WTC11 (cell line): ENCODE data around the gene ALK. TPM values are rescaled to one million over a fixed set of nuclear protein-coding genes. Genes with fewer than 3 reads are reported as not detected.
A peak's percentile ranks its signal among the peaks of the same experiment; 100 is the strongest.

Source experiments
- ATAC-seq: fragments of 200-7000 bp; cut with Tn5 transposase; 2 replicates; pipeline ENCODE4 v1.10.0; 2021; ENCODE audit warnings: mild to moderate bottlenecking, moderate library complexity
- Bru-seq: library from RNA; stranded (reverse); fragments of 400-500 nt; gene quantifications from one replicate; lab custom pipeline; 2021; lab: Mats Ljungman, UMichigan
- CTCF ChIA-PET: fragments of 300-600 bp; sonication (Branson Sonifier 250); formaldehyde crosslinking; loops from one replicate; lab custom pipeline; 2021; ENCODE audit warnings: antibody characterized with exemption; lab: Charles Lee
- POLR2A ChIA-PET: fragments of 350-600 bp; sonication (Branson Sonifier 250); formaldehyde crosslinking; loops from one replicate; lab custom pipeline; 2021; ENCODE audit warnings: antibody characterized with exemption; lab: Charles Lee
- DNase-seq: peaks from one replicate; pipeline ENCODE4 v3.0.0; 2021; ENCODE audit warnings: low spot score
- H3K27ac Mint-ChIP-seq: 2 replicates; pipeline ENCODE4 v1.8.0; 2021; ENCODE audit warnings: mixed read lengths
- H3K27me3 Mint-ChIP-seq: 2 replicates; pipeline ENCODE4 v1.8.0; 2021; ENCODE audit warnings: low read depth, mild to moderate bottlenecking, moderate library complexity, mixed read lengths
- H3K36me3 Mint-ChIP-seq: 2 replicates; pipeline ENCODE4 v1.8.0; 2021; ENCODE audit warnings: mixed read lengths
- H3K4me1 Mint-ChIP-seq: 2 replicates; pipeline ENCODE4 v1.8.0; 2022; ENCODE audit warnings: mixed read lengths
- H3K4me3 Mint-ChIP-seq: 2 replicates; pipeline ENCODE4 v1.8.0; 2021; ENCODE audit warnings: mild to moderate bottlenecking, moderate library complexity, mixed read lengths
- H3K9me3 Mint-ChIP-seq: 2 replicates; pipeline ENCODE4 v1.8.0; 2021; ENCODE audit warnings: mixed read lengths
- ATF1 ChIP-seq: sonication (generic); formaldehyde crosslinking; IDR thresholded peaks from 2 replicates; pipeline ENCODE4 v1.8.1; 2023; ENCODE audit warnings: mild to moderate bottlenecking, moderate library complexity, missing genetic modification reagents
- CTCF ChIP-seq: fragments of 200-600 bp; IDR thresholded peaks from 2 replicates; pipeline ENCODE4 v1.8.0; 2022; ENCODE audit warnings: antibody characterized with exemption
- ELF4 ChIP-seq: sonication (generic); formaldehyde crosslinking; IDR thresholded peaks from 2 replicates; pipeline ENCODE4 v1.8.1; 2022; ENCODE audit warnings: low read depth, mild to moderate bottlenecking, moderate library complexity, missing genetic modification reagents
- EMX1 ChIP-seq: fragments of 250-450 bp; sonication (Bioruptor Pico); IDR thresholded peaks from 2 replicates; pipeline ENCODE4 v1.8.0; 2021; ENCODE audit warnings: mild to moderate bottlenecking
- FOXK1 ChIP-seq: sonication (generic); formaldehyde crosslinking; IDR thresholded peaks from 2 replicates; pipeline ENCODE4 v1.8.0; 2022; ENCODE audit warnings: mild to moderate bottlenecking, moderate library complexity, missing genetic modification reagents
- GABPB1 ChIP-seq: sonication (generic); formaldehyde crosslinking; IDR thresholded peaks from 2 replicates; pipeline ENCODE4 v1.8.1; 2023; ENCODE audit warnings: mild to moderate bottlenecking, missing genetic modification reagents
- GTF2I ChIP-seq: fragments of 250-450 bp; sonication (Bioruptor Pico); conservative IDR thresholded peaks from 2 replicates; pipeline ENCODE4 v1.4.0; 2021; ENCODE audit warnings: mild to moderate bottlenecking
- PRDM15 ChIP-seq: sonication (generic); formaldehyde crosslinking; IDR thresholded peaks from 2 replicates; pipeline ENCODE4 v1.8.0; 2022; ENCODE audit warnings: missing genetic modification reagents
- PRRX2 ChIP-seq: fragments of 250-450 bp; sonication (Bioruptor Pico); IDR thresholded peaks from 2 replicates; pipeline ENCODE4 v1.8.0; 2021; ENCODE audit warnings: mild to moderate bottlenecking
- RORB ChIP-seq: fragments of 250-450 bp; sonication (Bioruptor Pico); IDR thresholded peaks from 2 replicates; pipeline ENCODE4 v1.9.0; 2021; ENCODE audit warnings: mild to moderate bottlenecking
- SOX15 ChIP-seq: fragments of 250-450 bp; sonication (Bioruptor Pico); IDR thresholded peaks from 2 replicates; pipeline ENCODE4 v1.9.0; 2021; ENCODE audit warnings: mild to moderate bottlenecking
- long read RNA-seq, 3 experiments: library from RNA in 1 of 3; library from capped mRNA in 1 of 3; library from polyadenylated mRNA in 1 of 3; unstranded in 2 of 3; stranded (forward) in 1 of 3; transcript quantifications; one replicate each; pipeline ENCODE4 v2.0.0, GENCODE V29; 2021
- total RNA-seq: library from RNA; stranded (reverse); gene quantifications from 3 replicates; pipeline ENCODE4 v1.2.3, GENCODE V29; 2021
- TF ChIP-seq, protein P1 (sequence below): sonication (generic); formaldehyde crosslinking; IDR thresholded peaks from 2 replicates; pipeline ENCODE4 v1.8.1; 2022; ENCODE audit warnings: low read depth, mild to moderate bottlenecking, moderate library complexity, missing genetic modification reagents, borderline replicate concordance
- TF ChIP-seq, protein P2 (sequence below): sonication (generic); formaldehyde crosslinking; IDR thresholded peaks from 2 replicates; pipeline ENCODE4 v1.8.0; 2023; ENCODE audit warnings: missing genetic modification reagents, mild to moderate bottlenecking, borderline replicate concordance
- TF ChIP-seq, protein P3 (sequence below): sonication (generic); formaldehyde crosslinking; conservative IDR thresholded peaks from 2 replicates; pipeline ENCODE4 v1.8.1; 2022; ENCODE audit warnings: mild to moderate bottlenecking, missing genetic modification reagents
- TF ChIP-seq, protein P4 (sequence below): fragments of 250-450 bp; sonication (Bioruptor Pico); IDR thresholded peaks from 2 replicates; pipeline ENCODE4 v1.9.0; 2021; ENCODE audit warnings: mild to moderate bottlenecking, borderline replicate concordance
- TF ChIP-seq, protein P5 (sequence below): fragments of 250-450 bp; sonication (Bioruptor Pico); IDR thresholded peaks from 2 replicates; pipeline ENCODE4 v1.9.0; 2021; ENCODE audit warnings: mild to moderate bottlenecking
- TF ChIP-seq, protein P6 (sequence below): fragments of 250-450 bp; sonication (Bioruptor Pico); IDR thresholded peaks from 2 replicates; pipeline ENCODE4 v2.1.2; 2022; ENCODE audit warnings: mild to moderate bottlenecking, moderate library complexity

Gene ALK
- 0.09 to 0.11 TPM in 2 of 3 replicates, not detected in the other for total RNA-seq
- percentile 8 among the genes with signal in this experiment for Bru-seq, nascent RNA
- long read RNA-seq, experiment 1, partial matches to known transcripts = 0 of 1 reads
- long read RNA-seq, experiment 1, other reads (novel, unspliced or antisense) = 1 of 1 reads
- long read RNA-seq, experiment 2 = 0 reads
- long read RNA-seq, experiment 3 = 0 reads

GRCh38 chr2:29921560-29921915 is at the start of gene ALK:
ALK (minus strand) TSS chr2:29921586; CDS start chr2:29920659, 927 bp downstream.
- Mint-ChIP-seq H3K9me3 (no peaks in the 10 kb centered on the region), H3K4me1 (peaks cover 13% of the 10 kb centered on the region), H3K36me3 (no peaks in the 10 kb centered on the region), H3K27me3 (peaks cover 58% of the 10 kb centered on the region), H3K27ac (no peak within 1 kb of the TSS), H3K4me3 (peak within 1 kb of the TSS; percentile 79)
- peak; percentile 93 for ATAC-seq
- DNase-seq = peak; percentile 97
- ChIA-PET POLR2A (no interaction called here), CTCF (interaction anchor here (0.6 to 4.4 kb wide), 18 partner anchors 20 to 965 kb away, joined by 3 to 71 read pairs (median 4); no protein-coding TSS in a partner anchor)
- TF ChIP-seq FOXK1 (CRISPR knock-in tag) (no peak), GABPB1 (no peak), PRDM15 (CRISPR knock-in tag) (no peak), CTCF (no peak), RORB (CRISPR knock-in tag) (no peak), EMX1 (CRISPR knock-in tag) (no peak), GTF2I (CRISPR knock-in tag) (no peak), ATF1 (CRISPR knock-in tag) (no peak), SOX15 (CRISPR knock-in tag) (no peak), PRRX2 (CRISPR knock-in tag) (no peak), ELF4 (CRISPR knock-in tag) (no peak)
- TF ChIP-seq, protein P1, sequence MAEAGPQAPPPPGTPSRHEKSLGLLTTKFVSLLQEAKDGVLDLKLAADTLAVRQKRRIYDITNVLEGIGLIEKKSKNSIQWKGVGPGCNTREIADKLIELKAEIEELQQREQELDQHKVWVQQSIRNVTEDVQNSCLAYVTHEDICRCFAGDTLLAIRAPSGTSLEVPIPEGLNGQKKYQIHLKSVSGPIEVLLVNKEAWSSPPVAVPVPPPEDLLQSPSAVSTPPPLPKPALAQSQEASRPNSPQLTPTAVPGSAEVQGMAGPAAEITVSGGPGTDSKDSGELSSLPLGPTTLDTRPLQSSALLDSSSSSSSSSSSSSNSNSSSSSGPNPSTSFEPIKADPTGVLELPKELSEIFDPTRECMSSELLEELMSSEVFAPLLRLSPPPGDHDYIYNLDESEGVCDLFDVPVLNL (CRISPR knock-in tag) = no peak
- TF ChIP-seq, protein P2, sequence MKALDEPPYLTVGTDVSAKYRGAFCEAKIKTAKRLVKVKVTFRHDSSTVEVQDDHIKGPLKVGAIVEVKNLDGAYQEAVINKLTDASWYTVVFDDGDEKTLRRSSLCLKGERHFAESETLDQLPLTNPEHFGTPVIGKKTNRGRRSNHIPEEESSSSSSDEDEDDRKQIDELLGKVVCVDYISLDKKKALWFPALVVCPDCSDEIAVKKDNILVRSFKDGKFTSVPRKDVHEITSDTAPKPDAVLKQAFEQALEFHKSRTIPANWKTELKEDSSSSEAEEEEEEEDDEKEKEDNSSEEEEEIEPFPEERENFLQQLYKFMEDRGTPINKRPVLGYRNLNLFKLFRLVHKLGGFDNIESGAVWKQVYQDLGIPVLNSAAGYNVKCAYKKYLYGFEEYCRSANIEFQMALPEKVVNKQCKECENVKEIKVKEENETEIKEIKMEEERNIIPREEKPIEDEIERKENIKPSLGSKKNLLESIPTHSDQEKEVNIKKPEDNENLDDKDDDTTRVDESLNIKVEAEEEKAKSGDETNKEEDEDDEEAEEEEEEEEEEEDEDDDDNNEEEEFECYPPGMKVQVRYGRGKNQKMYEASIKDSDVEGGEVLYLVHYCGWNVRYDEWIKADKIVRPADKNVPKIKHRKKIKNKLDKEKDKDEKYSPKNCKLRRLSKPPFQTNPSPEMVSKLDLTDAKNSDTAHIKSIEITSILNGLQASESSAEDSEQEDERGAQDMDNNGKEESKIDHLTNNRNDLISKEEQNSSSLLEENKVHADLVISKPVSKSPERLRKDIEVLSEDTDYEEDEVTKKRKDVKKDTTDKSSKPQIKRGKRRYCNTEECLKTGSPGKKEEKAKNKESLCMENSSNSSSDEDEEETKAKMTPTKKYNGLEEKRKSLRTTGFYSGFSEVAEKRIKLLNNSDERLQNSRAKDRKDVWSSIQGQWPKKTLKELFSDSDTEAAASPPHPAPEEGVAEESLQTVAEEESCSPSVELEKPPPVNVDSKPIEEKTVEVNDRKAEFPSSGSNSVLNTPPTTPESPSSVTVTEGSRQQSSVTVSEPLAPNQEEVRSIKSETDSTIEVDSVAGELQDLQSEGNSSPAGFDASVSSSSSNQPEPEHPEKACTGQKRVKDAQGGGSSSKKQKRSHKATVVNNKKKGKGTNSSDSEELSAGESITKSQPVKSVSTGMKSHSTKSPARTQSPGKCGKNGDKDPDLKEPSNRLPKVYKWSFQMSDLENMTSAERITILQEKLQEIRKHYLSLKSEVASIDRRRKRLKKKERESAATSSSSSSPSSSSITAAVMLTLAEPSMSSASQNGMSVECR (CRISPR knock-in tag) = no peak
- TF ChIP-seq, protein P3, sequence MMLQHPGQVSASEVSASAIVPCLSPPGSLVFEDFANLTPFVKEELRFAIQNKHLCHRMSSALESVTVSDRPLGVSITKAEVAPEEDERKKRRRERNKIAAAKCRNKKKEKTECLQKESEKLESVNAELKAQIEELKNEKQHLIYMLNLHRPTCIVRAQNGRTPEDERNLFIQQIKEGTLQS (CRISPR knock-in tag) = no peak
- TF ChIP-seq, protein P4, sequence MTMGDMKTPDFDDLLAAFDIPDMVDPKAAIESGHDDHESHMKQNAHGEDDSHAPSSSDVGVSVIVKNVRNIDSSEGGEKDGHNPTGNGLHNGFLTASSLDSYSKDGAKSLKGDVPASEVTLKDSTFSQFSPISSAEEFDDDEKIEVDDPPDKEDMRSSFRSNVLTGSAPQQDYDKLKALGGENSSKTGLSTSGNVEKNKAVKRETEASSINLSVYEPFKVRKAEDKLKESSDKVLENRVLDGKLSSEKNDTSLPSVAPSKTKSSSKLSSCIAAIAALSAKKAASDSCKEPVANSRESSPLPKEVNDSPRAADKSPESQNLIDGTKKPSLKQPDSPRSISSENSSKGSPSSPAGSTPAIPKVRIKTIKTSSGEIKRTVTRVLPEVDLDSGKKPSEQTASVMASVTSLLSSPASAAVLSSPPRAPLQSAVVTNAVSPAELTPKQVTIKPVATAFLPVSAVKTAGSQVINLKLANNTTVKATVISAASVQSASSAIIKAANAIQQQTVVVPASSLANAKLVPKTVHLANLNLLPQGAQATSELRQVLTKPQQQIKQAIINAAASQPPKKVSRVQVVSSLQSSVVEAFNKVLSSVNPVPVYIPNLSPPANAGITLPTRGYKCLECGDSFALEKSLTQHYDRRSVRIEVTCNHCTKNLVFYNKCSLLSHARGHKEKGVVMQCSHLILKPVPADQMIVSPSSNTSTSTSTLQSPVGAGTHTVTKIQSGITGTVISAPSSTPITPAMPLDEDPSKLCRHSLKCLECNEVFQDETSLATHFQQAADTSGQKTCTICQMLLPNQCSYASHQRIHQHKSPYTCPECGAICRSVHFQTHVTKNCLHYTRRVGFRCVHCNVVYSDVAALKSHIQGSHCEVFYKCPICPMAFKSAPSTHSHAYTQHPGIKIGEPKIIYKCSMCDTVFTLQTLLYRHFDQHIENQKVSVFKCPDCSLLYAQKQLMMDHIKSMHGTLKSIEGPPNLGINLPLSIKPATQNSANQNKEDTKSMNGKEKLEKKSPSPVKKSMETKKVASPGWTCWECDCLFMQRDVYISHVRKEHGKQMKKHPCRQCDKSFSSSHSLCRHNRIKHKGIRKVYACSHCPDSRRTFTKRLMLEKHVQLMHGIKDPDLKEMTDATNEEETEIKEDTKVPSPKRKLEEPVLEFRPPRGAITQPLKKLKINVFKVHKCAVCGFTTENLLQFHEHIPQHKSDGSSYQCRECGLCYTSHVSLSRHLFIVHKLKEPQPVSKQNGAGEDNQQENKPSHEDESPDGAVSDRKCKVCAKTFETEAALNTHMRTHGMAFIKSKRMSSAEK = no peak
- TF ChIP-seq, protein P5, sequence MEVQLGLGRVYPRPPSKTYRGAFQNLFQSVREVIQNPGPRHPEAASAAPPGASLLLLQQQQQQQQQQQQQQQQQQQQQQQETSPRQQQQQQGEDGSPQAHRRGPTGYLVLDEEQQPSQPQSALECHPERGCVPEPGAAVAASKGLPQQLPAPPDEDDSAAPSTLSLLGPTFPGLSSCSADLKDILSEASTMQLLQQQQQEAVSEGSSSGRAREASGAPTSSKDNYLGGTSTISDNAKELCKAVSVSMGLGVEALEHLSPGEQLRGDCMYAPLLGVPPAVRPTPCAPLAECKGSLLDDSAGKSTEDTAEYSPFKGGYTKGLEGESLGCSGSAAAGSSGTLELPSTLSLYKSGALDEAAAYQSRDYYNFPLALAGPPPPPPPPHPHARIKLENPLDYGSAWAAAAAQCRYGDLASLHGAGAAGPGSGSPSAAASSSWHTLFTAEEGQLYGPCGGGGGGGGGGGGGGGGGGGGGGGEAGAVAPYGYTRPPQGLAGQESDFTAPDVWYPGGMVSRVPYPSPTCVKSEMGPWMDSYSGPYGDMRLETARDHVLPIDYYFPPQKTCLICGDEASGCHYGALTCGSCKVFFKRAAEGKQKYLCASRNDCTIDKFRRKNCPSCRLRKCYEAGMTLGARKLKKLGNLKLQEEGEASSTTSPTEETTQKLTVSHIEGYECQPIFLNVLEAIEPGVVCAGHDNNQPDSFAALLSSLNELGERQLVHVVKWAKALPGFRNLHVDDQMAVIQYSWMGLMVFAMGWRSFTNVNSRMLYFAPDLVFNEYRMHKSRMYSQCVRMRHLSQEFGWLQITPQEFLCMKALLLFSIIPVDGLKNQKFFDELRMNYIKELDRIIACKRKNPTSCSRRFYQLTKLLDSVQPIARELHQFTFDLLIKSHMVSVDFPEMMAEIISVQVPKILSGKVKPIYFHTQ (CRISPR knock-in tag) = no peak
- TF ChIP-seq, protein P6, sequence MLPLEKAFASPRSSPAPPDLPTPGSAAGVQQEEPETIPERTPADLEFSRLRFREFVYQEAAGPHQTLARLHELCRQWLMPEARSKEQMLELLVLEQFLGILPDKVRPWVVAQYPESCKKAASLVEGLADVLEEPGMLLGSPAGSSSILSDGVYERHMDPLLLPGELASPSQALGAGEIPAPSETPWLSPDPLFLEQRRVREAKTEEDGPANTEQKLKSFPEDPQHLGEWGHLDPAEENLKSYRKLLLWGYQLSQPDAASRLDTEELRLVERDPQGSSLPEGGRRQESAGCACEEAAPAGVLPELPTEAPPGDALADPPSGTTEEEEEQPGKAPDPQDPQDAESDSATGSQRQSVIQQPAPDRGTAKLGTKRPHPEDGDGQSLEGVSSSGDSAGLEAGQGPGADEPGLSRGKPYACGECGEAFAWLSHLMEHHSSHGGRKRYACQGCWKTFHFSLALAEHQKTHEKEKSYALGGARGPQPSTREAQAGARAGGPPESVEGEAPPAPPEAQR (CRISPR knock-in tag) = no peak
